K562 (cell line): ENCODE data around the gene PSMC3IP. TPM values are rescaled to one million over a fixed set of nuclear protein-coding genes. Genes with fewer than 3 reads are reported as not detected.

Experiments
- ATAC-seq: fragments of 200-7000 bp; cut with Tn5 transposase; 3 replicates; pipeline ENCODE4 v1.9.1; 2020; ENCODE audit warnings: moderate library complexity
- BruUV-seq: library from RNA; stranded (reverse); fragments of 400-500 nt; replicated peaks from 2 replicates; lab custom pipeline; 2021; lab: Mats Ljungman, UMichigan
- CTCF ChIA-PET: fragments of 300-600 bp; formaldehyde crosslinking; extraction: SDS; loops from one replicate; lab custom pipeline; 2021; ENCODE audit warnings: low intra/inter-chr PET ratio; lab: Yijun Ruan, JAX
- POLR2A ChIA-PET: fragments of 300-600, 350-650 bp; sonication (Branson Sonifier 250); formaldehyde crosslinking; extraction: SDS; loops from one replicate; lab custom pipeline; 2021; ENCODE audit warnings: antibody characterized with exemption, inconsistent platforms; lab: Yijun Ruan, JAX
- DNase-seq, 4 experiments: peaks; one replicate each; pipeline versions ENCODE4 v3.0.0 to v3.0.0-alpha.2; 2011 to 2018; ENCODE audit warnings: low spot score in 3 of 4, mixed read lengths in 3 of 4; ENCODE audit errors: extremely low read depth in 1 of 4
- FAIRE-seq: peaks from 2 replicates; lab custom pipeline; 2011; peaks lifted over from hg19 to GRCh38; lab: Jason Lieb, UNC
- H2AFZ ChIP-seq: 2 replicates; pipeline ENCODE4 v1.6.0; 2011; ENCODE audit warnings: low read depth, low read length, control low read depth, inconsistent platforms
- H3K27ac ChIP-seq: fragments of 200-600 bp; 3 replicates; pipeline ENCODE4 v1.8.0; 2011; ENCODE audit warnings: low read depth, mild to moderate bottlenecking, control low read depth, inconsistent platforms, low read length, moderate library complexity, mixed read lengths; ENCODE audit errors: extremely low read depth
- H3K27me3 ChIP-seq, 2 experiments: fragments of 300-600 bp in 1 of 2; 2 replicates in 1 of 2; 3 replicates in 1 of 2; pipeline versions ENCODE4 v1.6.0 to v1.8.0; 2011; ENCODE audit warnings: inconsistent platforms in 2 of 2, low read length in 2 of 2, mild to moderate bottlenecking in 1 of 2, mixed read lengths in 1 of 2, moderate library complexity in 1 of 2; ENCODE audit not compliant: control insufficient read depth in 2 of 2, insufficient read depth in 2 of 2
- H3K36me3 ChIP-seq: fragments of 300-600 bp; 3 replicates; pipeline ENCODE4 v1.8.0; 2011; ENCODE audit warnings: mild to moderate bottlenecking, low read length, inconsistent platforms; ENCODE audit not compliant: control insufficient read depth, insufficient read depth
- H3K4me1 ChIP-seq, 2 experiments: fragments of 200-600 bp in 1 of 2; replicated peaks in 1 of 2; 2 replicates in 1 of 2; 3 replicates in 1 of 2; pipeline versions ENCODE4 v1.5.1 to v1.8.0; 2011; ENCODE audit warnings: inconsistent platforms in 2 of 2, low read length in 2 of 2, mild to moderate bottlenecking in 1 of 2, mixed read lengths in 1 of 2, moderate library complexity in 1 of 2; ENCODE audit not compliant: control insufficient read depth in 2 of 2, insufficient read depth in 2 of 2
- H3K4me2 ChIP-seq: 2 replicates; pipeline ENCODE4 v1.6.1; 2011; ENCODE audit warnings: low read length, control low read depth, inconsistent platforms, mixed read lengths; ENCODE audit not compliant: insufficient read depth
- H3K4me3 ChIP-seq: fragments of 200-600 bp; sonication (generic), shearing (Covaris generic); 2 replicates; pipeline ENCODE4 v1.5.1; 2016; ENCODE audit warnings: control low read depth, inconsistent platforms
- H3K79me2 ChIP-seq: fragments of 200-600 bp; 3 replicates; pipeline ENCODE4 v1.8.0; 2011; ENCODE audit warnings: low read length, inconsistent platforms; ENCODE audit not compliant: control insufficient read depth, insufficient read depth
- H3K9ac ChIP-seq, 2 experiments: 2 replicates each; pipeline versions ENCODE4 v1.6.0 to v1.6.1; 2011; ENCODE audit warnings: low read depth in 2 of 2, low read length in 2 of 2, control low read depth in 1 of 2, inconsistent platforms in 1 of 2, mild to moderate bottlenecking in 1 of 2, mixed read lengths in 1 of 2; ENCODE audit not compliant: insufficient read depth in 1 of 2
- H3K9me1 ChIP-seq: one replicate; pipeline ENCODE4 v1.6.0; 2011; ENCODE audit warnings: inconsistent platforms, mild to moderate bottlenecking, low read length, moderate library complexity; ENCODE audit not compliant: control insufficient read depth, insufficient read depth
- H3K9me3 ChIP-seq: replicated peaks from 2 replicates; pipeline ENCODE4 v1.5.1; 2011; ENCODE audit warnings: low read depth, low read length, inconsistent platforms; ENCODE audit not compliant: control insufficient read depth, insufficient read depth
- H4K20me1 ChIP-seq: replicated peaks from 2 replicates; pipeline ENCODE4 v1.6.1; 2011; ENCODE audit warnings: low read length, inconsistent platforms, mixed read lengths; ENCODE audit not compliant: control insufficient read depth, insufficient read depth
- ARID3A ChIP-seq: IDR thresholded peaks from 2 replicates; pipeline ENCODE4 v1.6.1; 2012; ENCODE audit warnings: low read depth, low read length, improper control_type of control experiment, borderline replicate concordance
- CHAMP1 ChIP-seq: fragments of 450-650 bp; IDR thresholded peaks from 2 replicates; pipeline ENCODE4 v1.6.1; 2016; ENCODE audit warnings: mild to moderate bottlenecking
- E2F6 ChIP-seq, 2 experiments: IDR thresholded peaks; 2 replicates each; pipeline ENCODE4 v1.6.1; 2011; ENCODE audit warnings: borderline replicate concordance in 1 of 2, control low read depth in 1 of 2, low read depth in 1 of 2, low read length in 1 of 2, mild to moderate bottlenecking in 1 of 2, mixed read lengths in 1 of 2, moderate library complexity in 1 of 2; ENCODE audit not compliant: insufficient read depth in 1 of 2, insufficient read length in 1 of 2, poor library complexity in 1 of 2, severe bottlenecking in 1 of 2; ENCODE audit errors: extremely low read depth in 1 of 2
- ELK1 ChIP-seq: sonication (generic); formaldehyde crosslinking; IDR thresholded peaks from 2 replicates; pipeline ENCODE4 v1.8.1; 2022; ENCODE audit warnings: missing genetic modification reagents
- ESRRB ChIP-seq: fragments of 250-450 bp; sonication (Bioruptor Pico); IDR thresholded peaks from 2 replicates; pipeline ENCODE4 v1.5.0; 2020; ENCODE audit warnings: mild to moderate bottlenecking, moderate library complexity, borderline replicate concordance
- MITF ChIP-seq: IDR thresholded peaks from 2 replicates; pipeline ENCODE4 v1.6.1; 2014; ENCODE audit warnings: antibody characterized with exemption
- NCOA6 ChIP-seq: fragments of 450-650 bp; IDR thresholded peaks from 2 replicates; pipeline ENCODE4 v1.6.1; 2017; ENCODE audit warnings: mild to moderate bottlenecking
- RFX7 ChIP-seq: fragments of 250-450 bp; sonication (Bioruptor Pico); IDR thresholded peaks from 2 replicates; pipeline ENCODE4 v1.5.1; 2021; ENCODE audit warnings: mild to moderate bottlenecking
- THRB ChIP-seq: fragments of 450-650 bp; formaldehyde crosslinking; conservative IDR thresholded peaks from 2 replicates; pipeline ENCODE4 v1.4.0; 2022; ENCODE audit warnings: mild to moderate bottlenecking, missing genetic modification characterization
- ZNF24 ChIP-seq: fragments of 450-650 bp; IDR thresholded peaks from 2 replicates; pipeline ENCODE4 v1.6.1; 2016
- ZNF695 ChIP-seq: fragments of 450-650 bp; formaldehyde crosslinking; IDR thresholded peaks from 2 replicates; pipeline ENCODE4 v1.4.0; 2020; ENCODE audit warnings: mild to moderate bottlenecking, moderate library complexity
- ZNF77 ChIP-seq: fragments of 250-450 bp; sonication (Bioruptor Pico); IDR thresholded peaks from 2 replicates; pipeline ENCODE4 v1.5.0; 2020
- WGBS: fragments of 100-300 bp; shearing (Covaris generic); methylation state at CpG from one replicate; pipeline ENCODE4 v1.1.6; 2016; ENCODE audit warnings: low coverage, mixed read lengths; ENCODE audit not compliant: insufficient coverage; ENCODE audit errors: missing lambda C conversion rate; 5-methylcytosine and 5-hydroxymethylcytosine counted together
- in situ Hi-C: fragments of 300-500 bp; cut with MboI; formaldehyde crosslinking; loops from 4 replicates; pipeline ENCODE4 v1.15.0; 2018; ENCODE audit warnings: inconsistent platforms, mixed read lengths
- intact Hi-C: fragments of 100-400 bp; cut with micrococcal nuclease; formaldehyde crosslinking; loops from 2 replicates; pipeline ENCODE4 v1.14.2; 2022
- polyA plus RNA-seq, 8 experiments: library from polyadenylated mRNA; depleted of rRNA in 4 of 8; stranded (reverse) in 5 of 8; unstranded in 3 of 8; fragments of >200 nt; fragmentation: Nextera tagmentation in 2 of 8; fragmentation: Illumina TruSeq in 1 of 8; extraction: Ambion mirVana in 2 of 8; extraction: Trizol in 1 of 8; gene quantifications; 2 replicates each; pipeline versions ENCODE4 v1.2.1 to v1.2.3, GENCODE V29; 2011 to 2014; ENCODE audit warnings: inconsistent platforms in 1 of 8, missing spikeins in 1 of 8
- total RNA-seq, 7 experiments: library from RNA; depleted of rRNA in 6 of 7; stranded (reverse); fragments of >200 nt in 6 of 7; fragmentation: Illumina TruSeq in 2 of 7; extraction: Trizol in 2 of 7; gene quantifications; 2 replicates each; pipeline versions ENCODE4 v1.2.1 to v1.2.3, GENCODE V29; 2011 to 2021; ENCODE audit warnings: low replicate concordance in 1 of 7

PSMC3IP gene
- total and polyA plus RNA-seq, 9 of the 15 experiments (the other 6 are each of a cell fraction or from before 2014, with no cell fraction given) = 13.8 to 65.6 (median 32.8) TPM

GRCh38 chr17:42581744-42582270, 4.3 kb upstream of the PSMC3IP start:
- peaks cover 13 to 14% of the 10 kb centered on the region in 2 experiments for H3K4me1 ChIP-seq
- H3K4me2 ChIP-seq = no peak overlapping the region
- H3K9me1 ChIP-seq = no peaks in the 10 kb centered on the region
- peaks cover 75% of the 10 kb centered on the region for H3K36me3 ChIP-seq
- intact Hi-C loops = no loop called here
- no peaks in the 10 kb centered on the region for H3K9me3 ChIP-seq
- ChIA-PET CTCF (no interaction called here), POLR2A (interaction anchor here (0.7 to 2.6 kb wide), 9 partner anchors 8 to 416 kb away, joined by 3 to 7 read pairs (median 3); partner anchors contain the start of genes RETREG3, RPL27 and TUBG1)
- ATAC-seq (no peak), FAIRE-seq (no peak), DNase-seq (no peak)
- 95% methylated on average over 10 of the region's 10 CpGs for WGBS
- no peaks in the 10 kb centered on the region for H4K20me1 ChIP-seq
- H2AFZ ChIP-seq = no peak overlapping the region
- BruUV-seq = no TSS peak
- H3K9ac ChIP-seq = no peak overlapping the region
- H3K27me3 ChIP-seq = no peaks in the 10 kb centered on the region
- no peak overlapping the region for H3K27ac ChIP-seq
- H3K4me3 ChIP-seq = no peak overlapping the region
- in situ Hi-C loops = loop anchor here (10.0 kb wide), 1 partner anchor 343 kb away; no protein-coding TSS in a partner anchor
- H3K79me2 ChIP-seq = peaks cover 18% of the 10 kb centered on the region
- TF ChIP-seq RFX7 (no peak), THRB (no peak), ESRRB (no peak), CHAMP1 (no peak), NCOA6 (no peak), ELK1 (CRISPR knock-in tag) (no peak), ARID3A (no peak), E2F6 (IDR thresholded peaks at IDR 0.05; ENCODE audit: borderline replicate concordance in 1 of 2, extremely low read depth in 1 of 2, insufficient read depth in 1 of 2, insufficient read length in 1 of 2, low read depth in 1 of 2, low read length in 1 of 2, poor library complexity in 1 of 2, severe bottlenecking in 1 of 2) (no peak), ZNF695 (CRISPR knock-in tag) (no peak), ZNF24 (no peak), MITF (no peak), ZNF77 (CRISPR knock-in tag) (no peak)
